ENCODE data around the gene ADCY1.

The ADCY1 gene

DNA sequence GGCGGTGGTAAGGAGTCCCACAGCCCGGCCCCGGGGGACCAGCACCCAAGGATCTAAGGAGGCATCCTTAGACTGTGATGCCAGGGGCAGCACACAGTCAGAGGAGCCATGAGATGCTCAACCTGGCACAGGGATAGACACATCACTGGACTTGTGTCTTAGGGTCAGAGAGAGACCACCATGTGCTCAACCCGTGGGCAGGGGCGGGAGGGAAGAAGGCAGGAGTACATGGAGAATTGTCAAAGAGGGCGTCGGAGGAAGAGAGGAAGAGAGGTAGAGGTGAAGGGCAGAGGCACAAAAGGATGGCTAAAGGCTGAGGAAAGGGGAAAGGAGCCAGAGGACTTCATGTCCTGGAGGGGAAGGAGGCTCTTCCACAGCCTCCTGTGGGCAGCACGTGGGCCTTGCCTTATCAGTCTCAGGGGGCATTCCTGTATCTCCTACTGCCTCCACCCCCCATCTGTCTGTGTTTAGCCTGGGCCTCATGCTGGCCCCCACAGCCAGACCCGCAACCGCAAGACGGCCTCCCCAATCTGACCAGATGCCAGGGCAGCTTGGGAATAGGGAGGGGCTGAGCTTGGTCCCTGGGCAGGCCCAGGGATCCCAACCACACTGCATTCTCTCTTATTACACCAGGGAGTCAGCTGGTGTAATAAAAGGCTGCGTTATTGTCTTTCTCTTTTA, 2.2 kb downstream of the ADCY1 start:
- DNase-seq (ENCODE audit: low spot score), result no peak

DNA sequence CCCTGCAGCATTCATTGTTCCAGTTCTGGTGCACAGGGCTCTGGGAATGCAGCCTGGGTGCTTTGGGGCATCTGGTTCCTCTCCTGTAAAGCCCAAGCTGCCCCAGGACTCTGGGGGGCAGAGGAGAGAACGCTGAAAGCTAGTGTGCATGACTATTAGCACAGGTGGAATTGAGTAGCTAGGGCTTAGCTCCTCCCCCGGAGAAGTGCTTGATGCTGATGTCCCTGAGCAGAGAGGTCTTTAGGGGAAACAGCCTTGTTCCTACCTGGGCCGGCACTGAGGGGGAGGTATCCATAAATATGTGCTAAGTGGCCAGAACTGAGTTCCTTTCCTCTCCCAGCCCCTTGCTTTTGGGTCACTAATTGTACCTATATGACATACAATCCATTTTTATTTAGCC, 3.9 kb downstream of the ADCY1 start:
- DNase-seq (ENCODE audit: low spot score), result no peak

DNA sequence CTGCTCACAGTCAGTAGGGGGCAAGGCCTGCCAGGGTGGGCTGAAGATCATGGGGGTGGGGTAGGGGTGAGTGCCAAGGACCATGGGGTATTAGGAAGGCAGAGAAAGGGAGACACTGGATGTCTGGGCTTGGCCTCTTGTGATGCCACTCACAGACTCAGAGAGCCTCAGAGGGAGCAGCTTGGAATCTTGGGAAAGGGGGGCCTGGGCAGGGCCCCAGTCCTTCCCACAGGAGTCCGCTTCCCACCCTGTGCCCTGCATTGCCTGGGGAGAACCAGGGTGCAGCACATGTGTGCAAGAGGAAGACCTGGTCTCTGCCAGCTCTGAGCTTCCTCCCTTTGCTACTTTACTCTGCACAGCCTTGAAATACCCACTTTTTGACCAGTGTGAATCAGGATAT, 4.3 kb downstream of the ADCY1 start:
- DNase-seq (ENCODE audit: low spot score), result no peak

DNA sequence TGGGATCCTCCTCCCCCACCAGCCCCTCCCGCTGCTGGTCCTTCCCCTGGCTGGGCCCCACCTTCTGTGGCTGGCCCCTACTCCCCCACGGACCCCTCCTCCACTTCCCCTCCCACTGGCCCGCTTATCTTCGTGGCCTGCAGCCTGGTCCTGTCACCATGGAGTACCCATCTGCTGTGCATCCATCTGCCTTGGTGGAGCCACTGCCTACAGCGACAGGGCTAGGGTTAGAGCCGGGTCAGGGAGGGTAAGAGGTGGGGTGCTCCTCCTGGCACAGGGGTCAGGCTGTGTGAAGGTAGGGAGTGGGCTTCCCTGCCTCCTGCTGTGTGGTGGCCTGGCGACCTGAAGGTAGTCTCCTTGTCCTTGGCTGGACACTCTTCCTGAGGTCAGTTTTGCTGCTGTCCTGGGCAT, 5.2 kb downstream of the ADCY1 start:
- DNase-seq (ENCODE audit: low spot score), result no peak

DNA sequence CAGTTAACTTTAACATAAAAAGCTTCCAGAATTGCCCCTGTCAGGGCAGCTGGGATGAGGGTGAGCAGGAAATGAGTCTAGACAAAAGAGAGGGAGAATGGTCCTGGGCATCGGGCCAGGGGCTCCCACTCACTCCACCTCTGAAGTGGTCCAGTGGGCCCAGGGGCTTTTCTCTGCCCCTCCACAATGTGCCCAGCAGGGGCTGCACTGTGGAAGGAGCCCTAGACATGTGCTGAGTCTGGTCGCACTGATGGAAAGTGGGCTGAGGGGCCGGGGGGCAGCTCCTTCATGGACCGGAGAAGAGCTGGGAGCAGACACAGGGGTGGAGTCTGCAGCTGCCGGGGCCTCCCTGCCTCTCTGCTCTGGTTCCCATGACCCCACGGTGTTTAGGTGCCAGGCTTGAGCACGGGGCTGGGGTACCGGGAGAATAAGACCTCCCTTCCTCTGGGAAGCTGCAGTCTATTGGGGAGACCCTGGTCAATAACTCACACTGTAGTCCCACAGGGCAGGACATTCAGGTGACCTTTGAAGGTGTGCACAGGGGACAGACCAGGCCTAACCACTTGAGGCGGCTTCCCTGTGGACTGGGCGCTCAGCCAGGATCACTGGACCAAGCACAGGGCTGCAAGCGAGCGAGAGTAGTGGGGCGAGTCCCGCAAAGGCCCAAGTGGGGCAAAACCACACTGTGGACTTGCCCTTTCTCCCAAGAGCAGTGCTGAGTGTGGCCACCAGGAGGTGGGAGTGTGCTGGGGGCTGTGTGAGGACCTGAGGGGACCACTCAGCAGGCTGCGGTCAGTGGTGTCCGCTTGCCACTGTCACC, 6.1 kb downstream of the ADCY1 start:
- DNase-seq (ENCODE audit: low spot score), result no peak

DNA sequence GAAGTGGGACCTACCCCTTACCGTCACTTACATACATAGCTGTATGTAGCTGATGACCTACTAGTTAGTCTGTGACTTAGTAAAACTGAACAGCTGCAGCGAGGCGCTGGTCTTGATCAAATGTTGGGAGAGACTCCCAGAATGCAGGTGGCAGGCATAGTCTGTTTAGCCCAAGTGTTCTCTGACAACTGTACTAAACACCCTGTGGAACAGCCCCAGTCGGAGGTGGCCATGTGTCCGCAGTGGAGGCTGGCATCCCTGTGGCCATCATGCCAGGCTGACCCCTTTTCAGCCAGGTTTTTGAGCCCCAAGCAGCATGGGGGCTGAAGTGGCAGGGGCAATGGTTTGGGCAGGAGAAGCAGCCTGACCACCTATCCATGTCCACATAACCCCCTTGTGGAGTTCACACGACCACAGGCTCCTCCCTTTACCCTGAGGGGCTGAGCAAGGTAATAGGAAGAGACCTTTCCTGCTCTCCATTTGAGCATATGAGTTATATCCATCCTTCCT, 7.2 kb downstream of the ADCY1 start:
- DNase-seq (ENCODE audit: low spot score), result no peak

DNA sequence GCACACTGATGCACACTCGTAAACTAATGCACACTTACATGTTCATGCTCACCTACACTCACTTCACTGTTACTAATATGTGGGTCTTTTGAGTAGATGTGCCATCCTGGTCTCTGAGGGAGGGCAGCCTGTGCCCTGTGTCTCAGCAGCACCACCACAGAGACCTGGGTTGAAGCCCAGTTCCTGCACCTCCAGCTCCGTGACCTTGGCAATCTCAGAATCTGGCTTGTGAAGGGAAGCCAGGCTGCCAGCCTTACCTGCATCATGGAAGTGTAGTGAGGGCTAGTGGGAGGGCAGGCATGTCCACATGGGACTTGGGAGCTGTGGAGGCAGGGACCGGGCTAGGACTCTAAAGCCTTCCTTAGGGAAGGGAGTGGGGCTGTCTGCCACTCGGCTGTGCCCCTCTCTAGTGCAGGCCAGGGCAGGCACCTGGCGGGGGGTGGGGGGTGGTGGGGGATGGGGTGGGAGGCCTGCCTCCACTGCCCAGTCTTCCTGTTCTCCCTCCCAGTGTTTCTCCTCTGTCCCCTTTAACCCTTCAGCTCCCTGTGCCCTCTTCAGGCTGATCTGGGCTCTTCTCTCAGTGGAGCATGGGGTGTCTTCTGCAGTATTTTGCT, 8.1 kb downstream of the ADCY1 start:
- DNase-seq (ENCODE audit: low spot score), result no peak

DNA sequence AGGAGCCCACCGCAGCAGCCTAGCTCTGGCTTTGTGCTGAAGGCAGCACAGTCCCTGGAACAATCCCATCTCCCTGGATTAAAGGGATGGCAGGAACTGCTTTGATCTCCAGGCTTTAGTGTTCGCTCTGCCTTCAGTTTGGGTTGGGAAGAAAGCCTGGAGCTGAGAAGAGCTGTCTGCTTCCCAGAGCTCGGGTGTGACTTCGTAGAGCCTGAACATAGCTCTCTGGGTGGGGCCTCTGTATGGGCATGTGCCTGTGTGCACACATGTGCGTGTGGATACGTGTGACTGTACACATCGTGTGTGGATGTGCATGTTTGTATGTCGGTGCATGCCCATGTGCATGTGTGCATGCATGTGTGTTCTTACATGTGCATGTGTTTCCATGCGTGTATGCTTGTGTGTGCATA, 8.7 kb downstream of the ADCY1 start:
- no peak for DNase-seq (ENCODE audit: low spot score)

DNA sequence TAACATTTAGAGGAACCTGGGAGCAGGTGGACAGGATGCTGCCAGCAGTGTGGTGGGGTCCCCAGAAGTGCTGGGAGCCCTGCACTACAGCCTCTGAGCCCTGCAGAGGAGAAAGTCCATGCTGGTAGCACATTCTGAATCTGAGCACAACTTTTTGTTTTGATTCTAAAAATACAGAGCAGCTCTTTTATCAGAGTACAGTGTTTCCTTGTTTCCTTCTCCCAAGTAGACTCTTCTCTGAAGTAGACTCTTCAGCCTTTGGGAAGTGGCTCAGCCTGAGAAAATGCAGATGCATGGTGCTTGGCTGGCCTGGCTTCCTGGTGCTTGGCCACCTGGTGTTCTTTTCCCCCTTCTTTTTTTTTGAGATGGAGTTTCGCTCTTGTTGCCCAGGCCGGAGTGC, 9.1 kb downstream of the ADCY1 start:
- no peak for DNase-seq (ENCODE audit: low spot score)

DNA sequence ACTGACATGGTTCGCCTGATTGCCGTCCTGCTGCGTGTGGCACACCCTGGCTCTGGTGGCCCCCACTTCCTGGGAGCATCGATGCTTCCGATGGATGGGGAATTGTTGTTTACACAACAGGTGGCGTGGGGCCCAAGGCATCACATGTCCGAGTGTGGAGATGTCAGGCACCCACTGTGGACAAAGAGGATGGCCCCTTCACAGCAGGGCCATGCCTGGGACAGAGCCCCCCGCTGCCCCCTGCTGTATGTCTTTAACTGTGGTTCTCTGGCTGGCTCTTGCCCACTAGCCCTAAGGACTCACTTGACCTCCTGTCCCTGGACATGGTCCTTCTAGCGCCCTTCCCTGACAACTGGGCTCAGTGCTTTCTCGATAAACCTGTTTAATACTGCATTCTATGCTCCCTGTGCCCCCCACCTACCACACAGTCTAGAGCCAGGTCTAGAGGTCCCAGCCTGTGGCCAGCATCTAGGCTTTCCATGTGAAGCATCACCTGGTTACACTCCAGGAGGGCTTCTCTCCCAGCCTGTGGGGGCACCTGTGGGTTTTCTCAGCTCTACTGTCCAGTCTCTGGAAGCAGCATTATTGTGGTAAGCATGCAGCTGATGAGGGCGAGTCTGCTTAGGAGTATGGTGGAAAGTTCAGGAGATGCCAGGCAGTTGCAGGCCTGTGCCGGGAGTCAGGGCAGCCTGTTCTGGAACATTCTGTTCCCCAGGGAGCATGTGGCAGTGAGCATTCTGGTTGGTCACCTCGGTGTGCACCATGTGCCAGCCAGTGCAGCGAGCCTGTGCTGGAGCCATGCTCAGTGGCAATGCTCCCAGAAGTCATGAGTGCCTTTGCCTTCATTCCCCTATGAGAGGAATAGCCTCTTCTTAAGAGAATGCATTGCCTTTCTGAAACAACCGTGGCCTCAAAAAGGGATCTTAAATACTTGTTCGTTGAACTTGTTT, 10.4 kb downstream of the ADCY1 start:
- no peak for DNase-seq (ENCODE audit: low spot score)

DNA sequence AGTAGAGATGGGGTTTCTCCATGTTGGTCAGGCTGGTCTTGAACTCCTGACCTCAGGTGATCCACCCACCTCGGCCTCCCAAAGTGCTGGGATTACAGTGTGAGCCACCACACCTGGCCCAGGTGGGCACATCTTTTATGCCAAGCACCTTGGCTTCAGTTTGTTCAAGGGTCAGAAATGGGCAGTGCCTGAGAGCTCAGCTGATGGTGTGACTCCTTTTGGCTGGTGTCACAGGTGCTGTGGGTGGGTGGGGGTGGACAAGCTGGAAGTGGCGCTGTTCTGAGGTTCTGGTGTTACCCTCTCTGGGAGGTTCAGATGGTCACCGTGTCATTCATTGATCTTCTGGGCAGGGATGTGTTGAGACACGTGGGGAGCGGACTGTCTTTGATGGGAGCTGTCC, 11.5 kb downstream of the ADCY1 start:
- DNase-seq (ENCODE audit: low spot score), result no peak

DNA sequence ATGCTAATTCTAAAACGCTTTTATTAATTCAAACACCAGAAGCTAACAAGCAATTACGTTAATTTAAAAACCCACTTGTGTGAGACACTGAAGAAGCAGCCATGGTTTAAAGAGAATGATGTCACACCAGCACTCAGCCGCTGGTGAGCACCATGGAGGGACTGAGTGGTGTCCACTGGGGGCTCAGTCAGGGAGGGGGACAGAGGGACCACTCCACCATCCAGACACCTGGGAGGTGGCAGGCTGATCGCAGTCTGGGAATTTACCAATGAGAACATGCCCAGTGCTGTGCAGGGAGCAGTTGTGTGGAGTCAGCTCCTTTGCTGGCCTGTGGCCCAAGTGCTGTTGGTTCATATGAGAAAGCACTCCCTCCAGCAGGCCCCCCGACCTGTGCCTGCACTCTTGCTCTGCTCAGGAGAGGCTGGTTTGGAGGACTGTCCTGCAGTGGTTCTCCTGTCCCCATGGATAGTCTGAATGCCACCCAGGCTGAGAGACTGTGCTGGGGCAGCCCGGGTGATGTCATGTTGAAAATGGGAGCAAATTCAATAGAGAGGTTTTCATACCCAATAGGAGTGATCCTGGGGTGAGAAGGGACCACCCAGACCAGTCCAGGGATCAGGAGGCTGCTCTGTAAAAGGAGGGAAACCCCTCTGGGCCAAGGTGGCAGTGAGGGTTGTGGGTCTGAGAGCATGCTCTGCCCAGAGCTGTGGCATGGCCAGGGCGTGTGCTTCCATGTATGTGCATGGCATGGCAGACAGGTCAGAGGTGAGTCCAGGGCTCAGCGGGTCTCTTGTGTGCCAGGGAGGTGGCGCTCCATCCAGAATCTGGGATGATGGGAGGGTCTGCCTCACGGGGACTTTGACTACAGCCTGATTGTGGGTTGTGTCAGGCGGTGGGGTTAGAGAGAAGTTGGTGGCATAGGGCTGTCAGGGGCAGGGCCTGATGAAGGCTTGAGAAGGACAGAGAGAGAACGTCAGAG, 12.7 kb downstream of the ADCY1 start:
- DNase-seq (ENCODE audit: low spot score), result no peak

DNA sequence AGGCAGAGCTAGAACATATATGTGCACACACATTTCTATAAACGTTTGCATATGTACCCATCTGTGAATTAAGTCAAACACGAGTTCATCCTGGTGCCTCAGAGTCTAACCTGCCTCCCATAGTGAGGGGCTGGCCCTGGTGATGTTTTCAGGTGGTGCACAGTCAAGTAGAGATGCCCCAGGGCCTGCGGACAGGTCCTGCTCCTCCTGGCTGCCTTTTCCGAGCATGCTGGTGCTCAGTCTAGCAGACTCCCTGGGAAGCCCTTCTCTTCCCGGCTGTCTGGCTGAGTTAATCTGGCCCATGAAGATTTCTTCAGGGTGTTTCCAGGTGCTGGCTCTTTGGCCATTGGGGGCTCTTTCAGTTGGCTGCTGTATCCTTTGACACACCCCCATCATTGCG, 14.3 kb downstream of the ADCY1 start:
- no peak for DNase-seq (ENCODE audit: low spot score)

DNA sequence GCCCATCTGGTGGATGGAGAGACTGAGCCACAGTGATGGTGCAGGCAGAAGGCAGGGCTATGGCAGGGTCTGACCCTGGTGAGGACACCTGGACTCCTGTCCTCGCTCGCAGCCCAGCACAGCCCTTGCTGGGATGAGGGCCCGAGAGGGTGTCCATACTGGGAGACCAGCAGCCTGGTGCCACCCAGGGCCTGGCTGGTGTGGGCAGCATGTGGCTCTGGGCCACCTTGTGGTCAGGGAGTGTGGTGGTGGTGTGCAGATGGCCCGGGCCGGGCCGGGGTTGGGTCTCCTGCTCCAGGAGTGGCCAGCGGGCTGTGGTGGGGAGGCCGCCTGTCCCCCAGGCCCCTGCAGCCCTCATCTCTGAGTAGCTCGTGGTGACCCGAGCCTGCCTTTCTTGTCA, 14.9 kb downstream of the ADCY1 start:
- DNase-seq (ENCODE audit: low spot score), result no peak

DNA sequence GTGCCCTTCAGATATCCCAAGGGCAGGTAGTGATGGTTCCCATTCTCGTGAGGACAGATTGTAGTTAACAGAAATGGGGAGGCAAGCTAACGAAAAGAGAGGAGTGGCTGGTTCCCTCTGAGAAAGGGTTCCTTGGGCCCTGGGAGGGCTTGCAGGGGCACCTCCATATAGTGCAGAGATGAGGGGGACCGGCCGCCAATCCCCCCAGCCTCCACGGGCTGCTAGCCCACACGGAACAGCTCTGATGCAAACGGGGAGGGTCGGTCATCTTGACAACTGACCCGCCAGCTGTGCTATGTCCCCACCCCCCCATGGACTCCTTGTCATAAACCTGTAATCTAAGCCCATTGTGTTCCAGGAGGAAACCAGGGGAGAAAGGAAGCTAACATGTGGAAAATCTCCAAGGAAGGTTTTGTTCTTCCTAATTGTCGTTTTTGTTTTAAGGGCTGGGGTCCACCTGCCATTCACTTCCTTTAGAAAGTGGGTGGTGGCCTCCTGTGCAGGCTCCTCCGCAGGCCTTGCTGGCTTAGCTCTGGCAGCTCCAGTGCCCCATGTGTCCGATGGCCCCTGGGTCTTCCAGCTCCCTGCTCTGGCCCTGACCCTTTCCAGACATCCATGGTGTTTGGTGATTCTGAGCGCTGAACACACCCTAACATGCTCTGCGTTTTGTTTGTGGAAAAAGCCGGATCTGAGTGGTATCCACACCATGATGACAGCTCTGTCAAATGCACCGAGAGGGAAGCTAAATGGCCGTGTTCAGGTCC, 15.9 kb downstream of the ADCY1 start:
- DNase-seq (ENCODE audit: low spot score), result no peak

DNA sequence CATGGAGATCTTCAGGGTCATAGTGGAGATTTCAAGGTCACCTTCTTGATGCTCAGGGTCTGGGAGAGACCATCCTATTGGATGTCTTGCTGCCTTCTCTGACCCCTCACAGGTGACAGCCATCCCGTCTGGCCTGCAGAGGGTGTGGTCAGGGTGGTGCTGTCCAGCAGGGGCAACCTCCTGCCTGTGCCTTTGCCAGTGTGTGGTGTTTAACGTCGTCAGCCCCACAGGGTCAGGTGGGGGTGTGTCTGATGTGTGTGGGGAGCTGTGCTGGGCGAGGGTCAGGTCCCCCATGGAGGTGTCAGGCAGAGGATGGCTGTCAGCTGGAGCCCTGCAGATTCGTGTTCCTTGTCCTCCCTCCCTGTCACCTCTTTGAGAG, 16.5 kb downstream of the ADCY1 start:
- DNase-seq (ENCODE audit: low spot score), result no peak

DNA sequence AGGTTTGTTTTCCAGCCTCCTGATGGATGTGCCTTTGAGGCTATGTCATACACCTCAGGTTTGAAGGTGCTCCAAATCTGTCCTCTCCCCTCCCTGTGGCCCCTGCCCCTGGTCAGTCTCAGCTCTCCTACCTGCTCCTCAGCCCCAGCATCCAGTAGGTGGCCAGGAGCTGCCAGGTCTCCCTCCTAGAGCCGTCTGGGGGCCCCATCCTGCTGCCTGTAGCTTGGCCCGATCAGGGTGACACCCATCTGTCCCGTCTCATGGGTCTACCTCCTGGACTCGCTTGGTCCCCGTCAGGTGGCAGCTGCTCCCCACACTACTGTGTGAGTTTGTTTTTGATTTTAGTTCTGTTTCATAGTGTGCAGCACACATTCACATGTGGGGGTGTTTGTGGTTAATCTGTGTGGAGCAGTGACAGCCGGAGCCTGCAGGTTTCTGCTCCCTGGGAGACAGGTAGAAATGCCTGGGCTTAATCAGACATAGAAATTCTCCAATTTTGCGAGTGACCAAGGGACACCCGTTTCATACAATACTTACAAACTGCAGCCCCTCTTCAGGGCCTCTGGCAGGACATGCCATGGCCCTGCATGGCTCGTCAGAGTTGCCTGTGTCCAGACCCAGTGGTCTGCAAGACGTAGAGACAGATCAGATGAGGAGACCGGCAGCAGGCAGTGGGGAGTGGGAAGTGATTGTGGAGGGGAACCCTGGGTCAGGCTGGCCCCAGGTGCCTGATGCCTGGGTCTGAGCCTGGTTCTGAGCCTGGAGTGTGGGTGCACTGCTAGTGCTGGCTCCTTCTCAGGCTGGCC, 17.1 kb downstream of the ADCY1 start:
- no peak for DNase-seq (ENCODE audit: low spot score)

DNA sequence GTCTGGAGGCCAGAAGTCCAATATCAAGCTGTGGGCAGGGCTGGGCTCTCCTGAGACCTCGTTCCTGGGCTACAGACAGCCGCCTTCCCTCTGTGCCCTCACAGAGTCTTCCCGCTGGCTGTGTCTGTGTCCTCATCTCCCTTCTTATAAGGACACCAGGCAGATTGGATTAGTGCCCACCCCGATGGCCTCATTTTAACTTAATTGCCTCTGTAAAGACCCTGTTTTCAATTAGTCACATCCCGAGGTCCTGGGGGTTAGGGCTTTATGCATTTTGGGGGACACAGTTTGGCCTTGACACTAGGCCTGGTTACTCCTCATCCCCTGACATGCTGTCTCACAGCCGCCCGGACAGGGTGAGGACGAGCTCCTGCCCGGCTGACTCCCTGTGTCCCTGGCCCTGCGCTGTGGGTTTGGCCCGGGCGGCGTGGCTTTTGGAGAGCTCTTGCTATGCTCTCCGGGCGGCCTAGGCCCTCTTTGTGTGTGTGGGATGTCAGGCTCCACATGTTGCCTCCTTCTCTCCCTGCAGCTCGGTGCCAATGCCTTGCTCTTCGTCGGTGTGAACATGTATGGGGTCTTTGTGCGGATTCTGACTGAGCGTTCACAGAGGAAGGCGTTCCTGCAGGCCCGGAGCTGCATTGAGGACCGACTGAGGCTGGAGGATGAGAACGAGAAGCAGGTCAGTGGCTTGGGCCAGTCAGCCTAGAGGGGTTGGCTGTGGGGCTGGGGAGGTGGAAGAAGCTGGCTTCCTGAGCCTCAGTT, 18.2 kb downstream of the ADCY1 start:
- DNase-seq (ENCODE audit: low spot score), result no peak
